Urothelium cell line (cell line): ENCODE measurements around the gene IFNA5.

Experiments
- DNase-seq: peaks from one replicate; pipeline ENCODE4 v3.0.0; 2011; ENCODE audit warnings: low spot score, mixed read lengths
- FAIRE-seq: peaks from 2 replicates; lab custom pipeline; 2011; peaks lifted over from hg19 to GRCh38; lab: Jason Lieb, UNC

The IFNA5 gene

DNA sequence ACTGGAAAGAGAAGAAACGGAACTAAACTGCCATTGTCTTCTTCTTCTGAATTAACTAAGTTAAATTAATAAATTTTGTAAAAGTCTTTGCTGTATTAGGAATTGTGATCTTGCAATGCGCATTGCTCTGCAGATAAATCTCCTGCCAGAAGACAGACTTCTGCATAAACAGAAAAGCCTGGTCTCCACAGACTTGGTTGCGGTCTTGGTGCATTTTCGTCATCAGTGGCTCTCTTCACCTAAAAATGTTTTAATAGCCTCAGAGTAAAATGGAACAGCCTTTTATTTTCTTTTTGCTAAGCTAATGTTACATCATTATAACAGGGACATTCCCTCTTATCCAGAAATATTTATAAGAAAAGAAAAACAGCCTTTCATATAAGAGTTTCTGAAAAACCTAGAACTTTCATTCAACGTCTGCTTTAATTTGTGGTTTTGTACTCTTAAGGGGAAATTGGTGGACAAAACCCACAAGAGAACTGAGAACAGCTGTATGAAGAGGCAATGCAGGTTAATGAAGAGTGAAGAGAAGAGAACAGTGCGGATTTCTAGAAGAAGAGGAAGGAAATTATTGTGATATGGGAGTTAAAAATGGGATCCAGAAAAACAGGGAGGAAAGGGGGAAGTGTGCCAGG, 10.1 kb downstream of the IFNA5 start:
- DNase-seq, result no peak

DNA sequence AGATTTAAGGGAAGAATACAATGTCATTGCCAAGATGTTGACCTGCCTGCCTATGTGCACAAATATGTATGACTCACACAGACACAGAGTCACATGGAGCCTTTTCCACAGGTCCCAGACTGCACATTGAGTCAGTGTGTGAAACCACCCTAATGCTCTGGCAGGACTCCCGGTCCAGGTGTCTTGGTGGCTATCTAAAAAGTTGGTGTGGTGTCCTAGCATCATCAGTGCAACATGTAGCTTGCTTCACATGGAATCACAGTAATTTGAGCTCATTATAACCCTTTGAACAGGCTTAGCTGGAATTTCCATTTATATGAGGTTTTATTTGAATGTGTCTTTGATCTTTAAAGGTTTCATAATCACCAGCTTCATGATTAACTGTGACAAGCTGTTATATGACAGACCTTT, 10.7 kb downstream of the IFNA5 start:
- DNase-seq, result peak; percentile 75
- no peak for FAIRE-seq

More for the DNA sequence above, 10.1 kb downstream of the IFNA5 start:
- FAIRE-seq, result no peak

DNA sequence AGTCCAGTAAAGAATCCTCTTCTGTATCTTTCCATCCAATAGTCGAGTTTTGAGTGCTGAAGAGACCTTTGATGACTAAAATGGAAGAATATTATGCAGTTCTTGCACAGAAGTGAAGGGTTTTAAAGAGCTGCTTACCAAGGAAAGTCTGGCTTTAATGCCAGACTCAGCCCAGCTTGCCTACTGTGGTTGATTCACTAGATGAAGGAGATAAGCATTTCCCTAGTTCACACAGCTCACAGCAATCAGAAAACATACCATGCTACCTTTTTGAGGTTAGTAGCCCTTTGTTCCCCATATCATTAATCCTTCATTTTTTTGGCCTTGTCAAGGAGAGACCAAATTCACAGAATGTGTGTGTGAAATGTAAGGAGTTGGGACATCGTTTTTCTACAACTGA, 15.3 kb downstream of the IFNA5 start:
- FAIRE-seq (no peak), DNase-seq (no peak)

DNA sequence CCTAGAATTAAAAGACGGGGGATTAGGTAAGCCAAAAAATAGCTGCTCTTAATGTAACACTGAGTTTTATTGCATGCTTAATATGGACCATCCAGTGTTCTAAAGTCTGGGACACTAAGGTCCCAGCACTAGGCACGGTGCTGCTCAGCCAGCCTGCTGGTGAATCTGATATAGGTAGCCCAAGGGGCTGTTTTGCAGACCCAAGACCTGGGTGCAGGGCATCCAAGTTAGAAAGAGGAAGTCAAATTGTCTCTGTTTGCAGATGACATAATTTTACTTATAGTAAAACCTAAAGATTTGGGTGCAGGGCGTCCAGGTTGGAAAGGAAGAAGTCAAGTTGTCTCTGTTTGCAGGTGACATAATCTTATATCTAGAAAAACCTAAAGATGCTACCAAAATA, 17.8 kb downstream of the IFNA5 start:
- FAIRE-seq (no peak), DNase-seq (no peak)

DNA sequence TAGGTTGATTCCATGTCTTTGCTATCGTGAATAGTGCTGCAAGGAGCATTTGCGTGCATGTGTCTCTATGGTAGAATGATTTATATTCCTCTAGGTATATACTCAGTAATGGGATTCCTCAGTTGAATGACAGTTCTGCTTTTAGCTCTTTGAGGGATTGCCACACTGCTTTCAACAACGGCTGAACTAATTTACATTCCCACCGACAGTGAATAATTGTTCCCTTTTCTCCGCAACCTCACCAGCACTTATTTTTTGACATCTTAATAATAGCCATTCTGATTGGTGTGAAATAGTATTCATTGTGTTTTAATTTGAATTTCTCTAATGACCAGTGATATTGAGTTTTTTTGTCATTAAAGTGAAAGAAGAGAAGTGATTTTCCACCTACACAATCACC, 18.5 kb downstream of the IFNA5 start:
- DNase-seq, result no peak
- no peak for FAIRE-seq

DNA sequence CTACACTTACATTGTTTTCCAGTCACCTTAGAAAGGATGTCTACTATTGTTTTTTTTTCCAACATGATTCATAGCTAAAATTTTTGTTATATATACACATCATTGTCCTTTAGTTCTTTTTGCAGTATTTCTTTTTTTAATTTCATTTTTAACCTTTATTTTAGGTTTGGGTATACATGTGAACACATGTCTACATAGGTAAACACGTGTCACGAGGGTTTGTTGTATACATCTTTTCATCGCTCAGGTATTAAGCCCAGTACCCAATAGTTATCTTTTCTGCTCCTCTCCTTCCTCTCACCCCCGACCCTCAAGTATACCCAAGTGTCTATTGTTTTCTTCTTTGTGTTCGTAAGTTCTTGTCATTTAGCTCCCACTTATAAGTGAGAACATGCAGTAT, 19.0 kb downstream of the IFNA5 start:
- DNase-seq (no peak), FAIRE-seq (no peak)

DNA sequence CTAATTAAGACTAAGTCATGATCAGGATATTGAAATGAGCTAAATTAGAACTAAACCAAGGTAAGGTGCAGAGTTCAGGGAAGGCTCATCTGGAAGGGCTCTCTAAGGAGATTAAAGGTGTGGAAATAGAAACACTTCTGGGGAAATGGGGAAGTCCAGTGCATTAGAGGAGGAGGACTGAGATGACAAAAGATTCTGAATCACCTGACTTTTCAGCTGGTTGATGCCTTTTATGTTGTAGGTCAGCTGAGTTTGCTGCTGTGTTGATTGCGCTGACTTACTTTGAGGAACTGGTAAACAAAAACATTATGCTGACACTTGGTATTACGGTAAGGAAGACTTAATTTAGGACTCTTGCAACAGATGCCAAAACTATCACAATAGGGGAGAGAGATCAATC, 23.8 kb downstream of the IFNA5 start:
- FAIRE-seq (no peak), DNase-seq (no peak)

DNA sequence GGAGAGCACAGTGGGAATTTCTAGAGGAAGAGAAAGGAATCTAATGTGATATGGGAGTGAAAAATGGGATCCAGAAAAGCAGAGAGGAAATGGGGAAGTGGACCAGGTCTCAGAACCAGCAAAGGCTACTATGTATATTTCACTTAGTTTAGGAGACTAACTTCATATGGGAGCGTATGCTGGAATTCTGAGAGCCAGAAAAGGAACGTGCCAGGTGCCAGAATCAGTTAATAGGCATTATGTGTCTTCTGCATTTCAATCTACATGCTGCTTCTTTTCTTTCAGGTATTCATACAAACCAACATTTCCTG, 36.8 kb downstream of the IFNA5 start:
- DNase-seq, result no peak

DNA sequence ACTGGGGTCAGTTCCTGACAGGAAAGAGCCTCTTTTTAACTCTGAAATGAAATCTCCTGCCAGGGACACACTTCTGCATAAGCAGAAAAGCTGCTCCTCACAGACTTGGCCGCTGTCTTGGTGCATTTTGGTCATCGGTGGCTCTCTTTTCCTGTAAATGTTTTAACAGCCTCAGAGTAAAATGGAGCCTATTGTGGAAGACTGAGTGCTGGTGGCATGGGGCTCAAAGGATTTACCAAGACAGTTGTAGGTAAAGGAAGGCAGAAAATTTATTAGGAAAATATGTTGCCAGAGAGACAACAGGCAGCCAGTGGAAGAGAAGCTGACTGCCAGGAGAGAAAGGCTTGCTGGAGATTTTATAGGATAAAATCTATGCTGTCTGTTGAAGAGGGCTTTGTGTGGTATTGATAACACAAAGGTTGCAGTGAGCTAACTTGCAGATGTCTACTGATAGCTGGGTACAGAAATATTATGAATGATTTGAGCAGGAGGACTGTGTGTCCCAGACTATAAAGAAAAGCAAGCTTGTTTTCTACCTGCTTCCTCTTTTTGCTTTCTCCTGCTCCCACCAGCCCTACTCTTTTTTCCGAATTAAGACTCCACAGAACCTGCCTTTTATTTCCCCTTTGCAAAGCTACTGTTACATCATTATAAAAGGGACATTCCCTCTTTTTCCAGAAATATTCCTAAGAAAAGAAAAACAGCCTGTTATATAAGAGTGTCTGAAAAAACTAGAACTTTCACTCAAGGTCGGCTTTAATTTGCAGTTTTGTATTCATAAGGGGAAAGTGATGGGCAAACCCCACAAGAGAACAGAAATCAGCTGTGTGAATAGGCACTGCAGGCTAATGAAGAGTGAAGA, 37.4 kb downstream of the IFNA5 start:
- FAIRE-seq (no peak), DNase-seq (no peak)

More for the DNA sequence above, 36.8 kb downstream of the IFNA5 start:
- FAIRE-seq, result no peak

DNA sequence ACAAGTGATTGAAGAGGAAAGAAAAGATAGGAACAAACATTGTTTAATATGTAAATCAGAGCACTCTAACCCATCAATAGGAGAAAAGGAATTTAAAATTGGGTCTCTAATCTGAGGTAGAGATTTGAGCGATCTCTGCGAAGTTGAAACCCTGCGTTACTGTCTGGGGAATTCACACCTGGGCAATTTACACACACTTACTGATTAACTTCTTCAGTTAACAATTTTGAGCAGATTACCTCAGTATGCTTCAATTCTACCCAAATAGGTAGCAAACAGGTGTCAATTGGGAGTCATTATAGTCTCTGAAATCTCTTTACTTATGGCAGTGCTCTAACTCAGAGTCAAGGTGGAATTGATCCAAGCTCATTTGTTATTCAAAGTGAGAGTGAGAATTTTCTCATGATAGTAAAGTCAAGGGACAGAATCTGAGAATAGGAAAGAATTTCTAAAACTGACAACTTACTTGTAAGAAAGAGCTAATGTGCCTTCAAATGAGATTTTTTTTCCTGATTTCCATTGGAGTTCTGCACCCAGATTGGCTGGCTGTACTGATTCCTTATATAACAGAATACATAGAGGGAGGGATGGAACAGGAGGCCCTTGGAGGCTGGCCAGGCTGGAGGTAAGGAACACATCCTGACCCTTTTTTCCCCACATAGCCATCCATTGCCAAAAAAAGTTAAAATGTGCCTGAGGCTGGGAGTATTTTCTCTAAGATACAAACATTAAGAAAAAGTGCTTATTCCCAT, 38.2 kb downstream of the IFNA5 start:
- no peak for DNase-seq
- no peak for FAIRE-seq

DNA sequence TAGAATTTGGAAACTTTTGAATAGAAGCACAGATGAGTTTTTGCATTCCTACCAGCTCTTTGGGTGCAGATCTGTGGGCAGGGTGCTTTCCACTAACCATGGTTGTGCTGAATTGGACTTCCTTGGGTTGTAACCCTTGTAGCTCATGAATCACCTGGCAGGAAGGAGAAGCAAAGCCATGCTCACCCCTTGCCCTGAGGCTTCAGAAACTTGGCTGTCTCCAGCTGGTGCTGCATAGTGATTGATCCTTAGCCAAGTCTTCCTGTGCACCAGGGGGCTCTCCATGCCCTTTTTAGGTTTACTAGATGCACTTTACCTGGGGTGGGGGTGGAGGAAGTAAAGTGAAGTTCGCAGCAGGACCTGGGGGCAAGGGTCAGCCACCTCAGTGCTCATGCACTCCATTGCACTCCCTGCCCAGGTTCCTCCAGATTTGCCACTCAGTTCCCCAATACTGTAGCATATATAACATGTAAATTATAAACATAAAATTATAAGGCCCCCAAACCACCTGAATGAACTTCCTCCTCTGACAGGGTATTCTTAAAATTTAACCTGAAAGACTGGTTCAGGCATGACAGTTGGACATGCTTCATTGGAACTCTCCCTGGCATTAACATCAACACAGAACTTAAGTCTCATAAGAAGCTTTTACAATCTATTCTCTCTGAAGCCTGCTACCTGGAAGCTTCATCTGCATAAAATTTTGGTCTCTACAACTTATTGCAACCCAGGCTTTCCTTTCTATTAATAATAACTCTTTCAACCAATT, 39.5 kb downstream of the IFNA5 start:
- FAIRE-seq (no peak), DNase-seq (no peak)

DNA sequence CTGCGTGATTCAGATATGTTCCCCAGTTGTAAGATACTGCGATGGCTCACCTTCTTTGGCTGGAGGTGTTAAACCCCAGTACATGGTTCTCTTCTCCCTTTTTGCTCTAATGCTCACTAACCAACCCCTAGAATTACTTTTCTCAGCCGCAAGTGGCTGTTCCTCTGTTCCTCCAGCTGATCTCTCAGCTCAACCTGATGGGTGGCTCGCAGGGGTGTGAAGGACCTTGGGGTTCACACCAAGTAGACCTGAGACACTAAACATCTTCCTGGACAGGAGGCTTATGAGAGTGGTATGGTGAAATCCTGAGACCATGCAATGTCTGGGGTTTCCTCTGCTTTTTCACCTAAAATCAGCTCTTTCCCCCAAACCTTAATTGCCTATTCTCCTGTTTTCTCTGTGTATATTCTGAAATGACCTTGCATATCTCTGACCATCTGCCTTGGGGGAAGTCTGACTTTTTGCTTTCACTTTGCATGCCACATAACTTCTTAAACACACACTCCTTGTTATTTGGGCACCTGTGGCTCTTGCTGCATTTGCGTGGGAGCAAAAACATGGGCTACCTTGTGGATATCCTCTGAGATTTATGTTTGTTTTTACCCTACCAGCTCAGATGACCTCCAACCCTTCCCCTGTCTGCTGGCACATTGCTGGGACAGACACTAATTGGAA, 49.4 kb downstream of the IFNA5 start:
- FAIRE-seq, result no peak
- DNase-seq, result no peak
